Trophoblast cell (in vitro differentiated cells and primary cell): ENCODE data around the gene GALP.
"Not testable (repeated sequence)": the region's sequence is repeated elsewhere in the genome, so short reads cannot be mapped to it uniquely, and the experiment has no call there.

ENCODE experiments used
- DNase-seq, 2 donors: peaks; one replicate each; pipeline ENCODE4 v3.0.0-alpha.2; 2016
- H2AFZ ChIP-seq: 2 replicates; pipeline ENCODE4 v1.6.1; 2013; ENCODE audit warnings: low read length, moderate library complexity, mild to moderate bottlenecking; ENCODE audit not compliant: insufficient read depth, poor library complexity
- H2AK5ac ChIP-seq: 2 replicates; pipeline ENCODE4 v1.6.1; 2013; ENCODE audit warnings: mild to moderate bottlenecking, low read length
- H2BK120ac ChIP-seq: 2 replicates; pipeline ENCODE4 v1.6.1; 2013; ENCODE audit warnings: low read length, mild to moderate bottlenecking, moderate library complexity; ENCODE audit not compliant: insufficient read depth, poor library complexity
- H2BK12ac ChIP-seq: 2 replicates; pipeline ENCODE4 v1.6.1; 2013; ENCODE audit warnings: mild to moderate bottlenecking, low read length, moderate library complexity
- H2BK5ac ChIP-seq: 2 replicates; pipeline ENCODE4 v1.6.1; 2013; ENCODE audit warnings: low read length, low read depth, moderate library complexity, mild to moderate bottlenecking; ENCODE audit not compliant: poor library complexity
- H3K14ac ChIP-seq: 2 replicates; pipeline ENCODE4 v1.6.1; 2013; ENCODE audit warnings: mild to moderate bottlenecking, low read length
- H3K18ac ChIP-seq: 2 replicates; pipeline ENCODE4 v1.6.1; 2013; ENCODE audit warnings: mild to moderate bottlenecking, low read length
- H3K23ac ChIP-seq: 2 replicates; pipeline ENCODE4 v1.6.1; 2013; ENCODE audit warnings: low read length
- H3K27ac ChIP-seq: 2 replicates; pipeline ENCODE4 v1.5.1; 2013; ENCODE audit warnings: low read depth, mild to moderate bottlenecking, inconsistent platforms, low read length, moderate library complexity
- H3K27me3 ChIP-seq: 2 replicates; pipeline ENCODE4 v1.6.1; 2013; ENCODE audit warnings: inconsistent platforms, mild to moderate bottlenecking, low read length, moderate library complexity; ENCODE audit not compliant: insufficient read depth
- H3K36me3 ChIP-seq, 2 experiments: 1 replicate in 1 of 2; 2 replicates in 1 of 2; pipeline ENCODE4 v1.6.1; 2013; ENCODE audit warnings: low read length in 2 of 2, mild to moderate bottlenecking in 2 of 2, moderate library complexity in 1 of 2; ENCODE audit not compliant: insufficient read depth in 2 of 2, control insufficient read depth in 1 of 2
- H3K4ac ChIP-seq: 2 replicates; pipeline ENCODE4 v1.6.1; 2013; ENCODE audit warnings: low read depth, mild to moderate bottlenecking, low read length, moderate library complexity
- H3K4me1 ChIP-seq, 2 experiments: 1 replicate in 1 of 2; 2 replicates in 1 of 2; pipeline ENCODE4 v1.6.1; 2013; ENCODE audit warnings: low read length in 2 of 2, mild to moderate bottlenecking in 2 of 2, moderate library complexity in 1 of 2; ENCODE audit not compliant: insufficient read depth in 2 of 2, control insufficient read depth in 1 of 2
- H3K4me2 ChIP-seq: 2 replicates; pipeline ENCODE4 v1.6.1; 2013; ENCODE audit warnings: inconsistent platforms, mild to moderate bottlenecking, low read length, moderate library complexity
- H3K4me3 ChIP-seq: 2 replicates; pipeline ENCODE4 v1.5.1; 2013; ENCODE audit warnings: mild to moderate bottlenecking, low read depth, low read length, inconsistent platforms
- H3K79me1 ChIP-seq: one replicate; pipeline ENCODE4 v1.6.1; 2013; ENCODE audit warnings: low read length
- H3K79me2 ChIP-seq: 2 replicates; pipeline ENCODE4 v1.6.1; 2013; ENCODE audit warnings: low read length, mild to moderate bottlenecking; ENCODE audit not compliant: control insufficient read depth, insufficient read depth, poor library complexity
- H3K9ac ChIP-seq: 2 replicates; pipeline ENCODE4 v1.6.1; 2013; ENCODE audit warnings: mild to moderate bottlenecking, low read length
- H3K9me3 ChIP-seq: 2 replicates; pipeline ENCODE4 v1.6.1; 2013; ENCODE audit warnings: low read depth, mild to moderate bottlenecking, control low read depth, inconsistent platforms, low read length; ENCODE audit not compliant: insufficient read depth
- H4K12ac ChIP-seq: 2 replicates; pipeline ENCODE4 v1.6.1; 2013; ENCODE audit warnings: low read depth, mild to moderate bottlenecking, low read length, moderate library complexity
- H4K8ac ChIP-seq: 2 replicates; pipeline ENCODE4 v1.6.1; 2013; ENCODE audit warnings: low read depth, mild to moderate bottlenecking, low read length, moderate library complexity
- H4K91ac ChIP-seq: one replicate; pipeline ENCODE4 v1.6.1; 2013; ENCODE audit warnings: low read depth, mild to moderate bottlenecking, low read length, moderate library complexity
- WGBS: extraction: QIAGEN DNeasy Blood & Tissue Kit; methylation state at CpG from one replicate; pipeline ENCODE4 v1.1.7; 2013; ENCODE audit warnings: missing lambda C conversion rate; ENCODE audit not compliant: insufficient read length, insufficient coverage; ENCODE audit errors: extremely low coverage; 5-methylcytosine and 5-hydroxymethylcytosine counted together

GALP gene

GRCh38 chr19:56193981-56194640 is 18.3 kb downstream of the GALP start:
- Histone ChIP-seq H2BK12ac (no peak overlapping the region), H3K4me2 (no peak overlapping the region), H3K14ac (no peak overlapping the region), H3K9me3 (no peaks in the 10 kb centered on the region), H2BK5ac (no peak overlapping the region), H4K8ac (no peak overlapping the region), H3K9ac (no peak overlapping the region), H4K91ac (no peak overlapping the region), H3K4me3 (no peak overlapping the region), H3K4ac (no peak overlapping the region), H2AK5ac (no peak overlapping the region), H3K4me1 (no peaks in the 10 kb centered on the region), H3K79me1 (no peaks in the 10 kb centered on the region), H3K18ac (no peak overlapping the region), H3K36me3 (no peaks in the 10 kb centered on the region), H4K12ac (no peak overlapping the region), H3K27ac (no peak overlapping the region), H3K27me3 (no peaks in the 10 kb centered on the region), H2BK120ac (no peak overlapping the region), H2AFZ (no peak overlapping the region), H3K23ac (no peak overlapping the region), H3K79me2 (no peaks in the 10 kb centered on the region)
- no peak for DNase-seq
- WGBS: no CpG with 5 or more reads among the region's 12 CpGs

GRCh38 chr19:56197646-56198045 is 21.8 kb downstream of the GALP start, which contains the start of gene ZSCAN5B:
Gene ZSCAN5B (minus strand): TSS chr19:56197783. CDS start chr19:56193052, 4,731 bp downstream.
- not testable (repeated sequence) for H3K27me3 ChIP-seq, H3K23ac ChIP-seq, H3K9me3 ChIP-seq, H3K4me1 ChIP-seq, H3K4me2 ChIP-seq, H3K79me2 ChIP-seq, H3K14ac ChIP-seq, H2BK120ac ChIP-seq, H3K4me3 ChIP-seq, H3K79me1 ChIP-seq, H2AFZ ChIP-seq, H2AK5ac ChIP-seq, H3K9ac ChIP-seq, H3K4ac ChIP-seq, H3K18ac ChIP-seq, H4K91ac ChIP-seq, H2BK12ac ChIP-seq, DNase-seq, H3K27ac ChIP-seq, H3K36me3 ChIP-seq, H4K8ac ChIP-seq, H2BK5ac ChIP-seq, H4K12ac ChIP-seq
- WGBS: no CpG with 5 or more reads among the region's 23 CpGs

DNA sequence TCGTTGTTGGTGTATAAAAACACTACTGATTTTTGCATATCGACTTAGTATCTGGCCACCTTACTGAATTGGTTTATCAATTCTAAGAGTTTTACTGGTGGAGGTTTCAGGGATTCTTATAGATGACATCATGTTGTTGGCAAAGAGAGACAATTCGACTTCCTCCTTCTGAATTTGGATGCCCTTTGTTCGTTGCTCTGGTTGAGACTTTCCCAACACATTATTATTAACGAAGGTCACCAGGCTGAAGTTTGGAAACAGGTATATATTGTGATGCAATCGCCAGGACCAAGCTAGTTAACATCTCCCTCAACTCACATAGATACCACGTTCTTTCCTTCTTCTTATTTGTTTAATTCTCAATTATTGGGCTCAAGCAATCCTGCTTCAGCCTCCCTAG is 23.9 kb downstream of the GALP start:
- Histone ChIP-seq H3K27ac (no peak overlapping the region), H3K36me3 (no peaks in the 10 kb centered on the region), H4K91ac (no peak overlapping the region), H3K4me1 (no peaks in the 10 kb centered on the region), H3K4me2 (no peak overlapping the region), H3K4me3 (no peak overlapping the region), H2AK5ac (no peak overlapping the region), H3K9me3 (no peaks in the 10 kb centered on the region), H2BK12ac (no peak overlapping the region), H2BK5ac (no peak overlapping the region), H4K12ac (no peak overlapping the region), H3K14ac (no peak overlapping the region), H3K79me1 (no peaks in the 10 kb centered on the region), H2AFZ (no peak overlapping the region), H3K4ac (no peak overlapping the region), H3K18ac (no peak overlapping the region), H2BK120ac (no peak overlapping the region), H3K23ac (no peak overlapping the region), H3K79me2 (no peaks in the 10 kb centered on the region), H3K27me3 (no peaks in the 10 kb centered on the region), H4K8ac (no peak overlapping the region), H3K9ac (no peak overlapping the region)
- no peak for DNase-seq
- WGBS: no CpG with 5 or more reads among the region's 7 CpGs

- no peaks in the 10 kb centered on the region for H3K4me1 ChIP-seq
- H2AFZ ChIP-seq: no peak within 1 kb of the TSS
- no peak within 1 kb of the TSS for H3K18ac ChIP-seq
- H4K12ac ChIP-seq: no peak within 1 kb of the TSS
- no CpG with 5 or more reads among the region's 3 CpGs for WGBS
- no peak within 1 kb of the TSS for H3K4me3 ChIP-seq
- H4K8ac ChIP-seq: no peak within 1 kb of the TSS
- H2BK5ac ChIP-seq: no peak within 1 kb of the TSS
- H3K4ac ChIP-seq: no peak within 1 kb of the TSS
- H3K36me3 ChIP-seq: no peaks in the 10 kb centered on the region
- no peak within 1 kb of the TSS for H4K91ac ChIP-seq
- H3K79me1 ChIP-seq: no peaks in the 10 kb centered on the region
- H3K9ac ChIP-seq: no peak within 1 kb of the TSS
- H2BK12ac ChIP-seq: no peak within 1 kb of the TSS
- H2AK5ac ChIP-seq: no peak within 1 kb of the TSS
- no peak within 1 kb of the TSS for H3K23ac ChIP-seq
- H3K4me2 ChIP-seq: no peak within 1 kb of the TSS
- H3K27ac ChIP-seq: no peak within 1 kb of the TSS
- H3K27me3 ChIP-seq: no peaks in the 10 kb centered on the region
- no peaks in the 10 kb centered on the region for H3K9me3 ChIP-seq
- no peak for DNase-seq
- no peak within 1 kb of the TSS for H3K14ac ChIP-seq
- no peak within 1 kb of the TSS for H2BK120ac ChIP-seq
- H3K79me2 ChIP-seq: no peaks in the 10 kb centered on the region
These were observed 26.2 kb downstream of the GALP start, which contains the start of gene ZSCAN5C for GRCh38 chr19:56201973-56202372. Gene ZSCAN5C (plus strand): TSS chr19:56202273. CDS start chr19:56205914, 3,641 bp downstream.
